ENCODE measurements around the gene FLYWCH2. TPM values are rescaled to one million over a fixed set of nuclear protein-coding genes. Genes with fewer than 3 reads are reported as not detected.

The FLYWCH2 gene
- total RNA-seq, 2 experiments from 2014 or later: 23.9 to 38.7 TPM

- no peak overlapping the region for H3K27ac ChIP-seq (ENCODE audit: low read depth, low read length, poor library complexity, severe bottlenecking)
- POLR2A ChIA-PET: interaction anchor here (0.6 kb wide), 1 partner anchor 15 kb away, joined by 5 read pairs; no protein-coding TSS in a partner anchor
- no peak overlapping the region for H3K4me3 ChIP-seq (ENCODE audit: low read depth, low read length, poor library complexity, severe bottlenecking)
- no peaks in the 10 kb centered on the region for H3K9me3 ChIP-seq (ENCODE audit: low read length)
- no peak overlapping the region for H3K4me2 ChIP-seq (ENCODE audit: low read length)
- DNase-seq (ENCODE audit: low spot score): no peak
- no TSS peak for BruUV-seq (replicated peaks)
- no peak overlapping the region for H2AFZ ChIP-seq (ENCODE audit: low read length)
- no peaks in the 10 kb centered on the region for H3K9me2 ChIP-seq (ENCODE audit: insufficient read depth, low read length)
- TF ChIP-seq CTCF (conservative IDR thresholded peaks at IDR 0.05; ENCODE audit: low read length) (no peak), EZH2phosphoT487 (IDR thresholded peaks at IDR 0.05; ENCODE audit: borderline replicate concordance, low read depth, low read length) (no peak)
- intact Hi-C loops (cut with micrococcal nuclease; ENCODE audit: unreplicated experiment): no loop called here
- H3K36me3 ChIP-seq (ENCODE audit: insufficient read depth, low read length): no peaks in the 10 kb centered on the region
- CTCF ChIA-PET (ENCODE audit: unreplicated experiment): no interaction called here
- H3K4me1 ChIP-seq (ENCODE audit: insufficient read depth, low read length, poor library complexity, severe bottlenecking): no peaks in the 10 kb centered on the region
- H4K20me1 ChIP-seq (ENCODE audit: insufficient read depth, low read length): no peaks in the 10 kb centered on the region
- no peaks in the 10 kb centered on the region for H3K79me2 ChIP-seq (ENCODE audit: insufficient read depth, low read depth, low read length)
Measured at GRCh38 chr16:2946649-2947048, 63.6 kb downstream of the FLYWCH2 start.

Other genes with a start within 250 kb of the FLYWCH2 start
- gene KCTD5, start 200.7 kb upstream of the FLYWCH2 start, total RNA-seq (2014; rRNA removed; shearing (Covaris generic)): 18.9 and 34.6 TPM in 2 replicates
- gene KCTD5, start 200.7 kb upstream of the FLYWCH2 start, total RNA-seq (2022): 25.2 and 25.8 TPM in 2 replicates
- gene PRSS27, start 163.0 kb upstream of the FLYWCH2 start, total RNA-seq (2014; rRNA removed; shearing (Covaris generic)): 1.3 and 2.7 TPM in 2 replicates
- 5.7 and 7.7 TPM in 2 replicates for gene PRSS27, start 163.0 kb upstream of the FLYWCH2 start, total RNA-seq (2022)
- 206 and 208 TPM in 2 replicates for gene SRRM2, start 130.6 kb upstream of the FLYWCH2 start, total RNA-seq (2014; rRNA removed; shearing (Covaris generic))
- 819 and 825 TPM in 2 replicates for gene SRRM2, start 130.6 kb upstream of the FLYWCH2 start, total RNA-seq (2022)
- 282 and 285 TPM in 2 replicates for gene ELOB, start 105.9 kb upstream of the FLYWCH2 start, total RNA-seq (2014; rRNA removed; shearing (Covaris generic))
- gene ELOB, start 105.9 kb upstream of the FLYWCH2 start, total RNA-seq (2022): 204 and 209 TPM in 2 replicates
- gene PRSS33, start 95.7 kb upstream of the FLYWCH2 start, total RNA-seq (2014; rRNA removed; shearing (Covaris generic)): not detected in 2 replicates
- gene PRSS33, start 95.7 kb upstream of the FLYWCH2 start, total RNA-seq (2022): not detected in 2 replicates
- gene PRSS41, start 84.7 kb upstream of the FLYWCH2 start, total RNA-seq (2014; rRNA removed; shearing (Covaris generic)): not detected in 2 replicates
- not detected in 2 replicates for gene PRSS41, start 84.7 kb upstream of the FLYWCH2 start, total RNA-seq (2022)
- gene PRSS21, start 66.0 kb upstream of the FLYWCH2 start, total RNA-seq (2014; rRNA removed; shearing (Covaris generic)): 44.5 and 68.7 TPM in 2 replicates
- gene PRSS21, start 66.0 kb upstream of the FLYWCH2 start, total RNA-seq (2022): 69.6 and 75.1 TPM in 2 replicates
- 1.2 and 4.0 TPM in 2 replicates for gene ZG16B, start 52.9 kb upstream of the FLYWCH2 start, total RNA-seq (2014; rRNA removed; shearing (Covaris generic))
- gene ZG16B, start 52.9 kb upstream of the FLYWCH2 start, total RNA-seq (2022): 2.5 and 2.6 TPM in 2 replicates
- not detected in 2 replicates for gene PRSS22, start 25.0 kb upstream of the FLYWCH2 start, total RNA-seq (2014; rRNA removed; shearing (Covaris generic))
- not detected in 2 replicates for gene PRSS22, start 25.0 kb upstream of the FLYWCH2 start, total RNA-seq (2022)
- 25.3 and 26.1 TPM in 2 replicates for gene FLYWCH1, start 28.7 kb downstream of the FLYWCH2 start, total RNA-seq (2014; rRNA removed; shearing (Covaris generic))
- 61.9 and 63.9 TPM in 2 replicates for gene FLYWCH1, start 28.7 kb downstream of the FLYWCH2 start, total RNA-seq (2022)
- gene KREMEN2, start 81.1 kb downstream of the FLYWCH2 start, total RNA-seq (2014; rRNA removed; shearing (Covaris generic)): 0.09 and 0.28 TPM in 2 replicates
- 0.31 TPM in 1 of 2 replicates, not detected in the other for gene KREMEN2, start 81.1 kb downstream of the FLYWCH2 start, total RNA-seq (2022)
- gene PAQR4, start 86.1 kb downstream of the FLYWCH2 start, total RNA-seq (2014; rRNA removed; shearing (Covaris generic)): 38.1 and 49.1 TPM in 2 replicates
- 59.7 and 67.4 TPM in 2 replicates for gene PAQR4, start 86.1 kb downstream of the FLYWCH2 start, total RNA-seq (2022)
- gene PKMYT1, start 97.2 kb downstream of the FLYWCH2 start, total RNA-seq (2014; rRNA removed; shearing (Covaris generic)): 80.2 and 104 TPM in 2 replicates
- 195 and 197 TPM in 2 replicates for gene PKMYT1, start 97.2 kb downstream of the FLYWCH2 start, total RNA-seq (2022)
- gene CLDN9, start 129.7 kb downstream of the FLYWCH2 start, total RNA-seq (2014; rRNA removed; shearing (Covaris generic)): 0.44 TPM in 1 of 2 replicates, not detected in the other
- gene CLDN9, start 129.7 kb downstream of the FLYWCH2 start, total RNA-seq (2022): 0.42 and 0.59 TPM in 2 replicates
- gene CLDN6, start 135.0 kb downstream of the FLYWCH2 start, total RNA-seq (2014; rRNA removed; shearing (Covaris generic)): not detected in 2 replicates
- gene CLDN6, start 135.0 kb downstream of the FLYWCH2 start, total RNA-seq (2022): not detected in 2 replicates
- gene TNFRSF12A, start 137.2 kb downstream of the FLYWCH2 start, total RNA-seq (2014; rRNA removed; shearing (Covaris generic)): 4.1 and 4.9 TPM in 2 replicates
- gene TNFRSF12A, start 137.2 kb downstream of the FLYWCH2 start, total RNA-seq (2022): 1.3 and 1.9 TPM in 2 replicates
- gene HCFC1R1, start 140.7 kb downstream of the FLYWCH2 start, total RNA-seq (2014; rRNA removed; shearing (Covaris generic)): 17.1 and 29.1 TPM in 2 replicates
- gene HCFC1R1, start 140.7 kb downstream of the FLYWCH2 start, total RNA-seq (2022): 32.2 and 39.4 TPM in 2 replicates
- gene THOC6, start 140.8 kb downstream of the FLYWCH2 start, total RNA-seq (2014; rRNA removed; shearing (Covaris generic)): 33.7 and 36.0 TPM in 2 replicates
- gene THOC6, start 140.8 kb downstream of the FLYWCH2 start, total RNA-seq (2022): 26.3 and 33.6 TPM in 2 replicates
- gene BICDL2, start 153.7 kb downstream of the FLYWCH2 start, total RNA-seq (2014; rRNA removed; shearing (Covaris generic)): not detected in 2 replicates
- gene BICDL2, start 153.7 kb downstream of the FLYWCH2 start, total RNA-seq (2022): not detected in 2 replicates
- gene MMP25, start 163.3 kb downstream of the FLYWCH2 start, total RNA-seq (2014; rRNA removed; shearing (Covaris generic)): 0.63 and 2.6 TPM in 2 replicates
- gene MMP25, start 163.3 kb downstream of the FLYWCH2 start, total RNA-seq (2022): 5.6 and 5.8 TPM in 2 replicates
- gene IL32, start 182.4 kb downstream of the FLYWCH2 start, total RNA-seq (2014; rRNA removed; shearing (Covaris generic)): not detected in 2 replicates
- not detected in 2 replicates for gene IL32, start 182.4 kb downstream of the FLYWCH2 start, total RNA-seq (2022)
- gene ZSCAN10, start 216.1 kb downstream of the FLYWCH2 start, total RNA-seq (2014; rRNA removed; shearing (Covaris generic)): 0.09 TPM in 1 of 2 replicates, not detected in the other
- gene ZSCAN10, start 216.1 kb downstream of the FLYWCH2 start, total RNA-seq (2022): 0.49 and 0.72 TPM in 2 replicates
- 0.67 and 1.2 TPM in 2 replicates for gene ZNF205, start 229.4 kb downstream of the FLYWCH2 start, total RNA-seq (2014; rRNA removed; shearing (Covaris generic))
- 0.30 TPM in 1 of 2 replicates, not detected in the other for gene ZNF205, start 229.4 kb downstream of the FLYWCH2 start, total RNA-seq (2022)

Measured in OCI-LY7 (cell line).